ENCODE results near the gene SNORC.

- no peak for TF ChIP-seq CTCF (IDR thresholded peaks at IDR 0.05; ENCODE audit: low read depth, low read length)
- no peak for TF ChIP-seq POLR2A (IDR thresholded peaks at IDR 0.05; ENCODE audit: extremely low read depth, insufficient read length)
Measured at GRCh38 chr2:232838406-232838874, 31.6 kb upstream of the SNORC start.
